ENCODE measurements around the gene NFYC.

Gene NFYC

GRCh38 chr1:40798366-40799281 is 107.1 kb downstream of the NFYC start:
- DNase-seq = no peak

GRCh38 chr1:40799351-40799867 is 107.9 kb downstream of the NFYC start:
- peak; percentile 65 for DNase-seq

- DNase-seq = no peak
Observed at GRCh38 chr1:40801742-40802077, 110.2 kb downstream of the NFYC start.

GRCh38 chr1:40802078-40802741 is 110.7 kb downstream of the NFYC start:
- DNase-seq = peak; percentile 89

GRCh38 chr1:40802742-40803113 is 111.2 kb downstream of the NFYC start:
- no peak for DNase-seq

- no peak for DNase-seq
Observed at GRCh38 chr1:40803447-40803846, 111.9 kb downstream of the NFYC start.

- no peak for DNase-seq
Observed at GRCh38 chr1:40803902-40804301, 112.4 kb downstream of the NFYC start.

- DNase-seq = no peak
Observed at GRCh38 chr1:40806240-40806639, 114.7 kb downstream of the NFYC start.

GRCh38 chr1:40806731-40807695 is 115.5 kb downstream of the NFYC start:
- peak; percentile 80 for DNase-seq

- DNase-seq = no peak
Observed at GRCh38 chr1:40808002-40808401, 116.5 kb downstream of the NFYC start.

GRCh38 chr1:40808444-40808843 is 116.9 kb downstream of the NFYC start:
- no peak for DNase-seq

GRCh38 chr1:40808909-40809308 is 117.4 kb downstream of the NFYC start:
- no peak for DNase-seq

- no peak for DNase-seq
Observed at GRCh38 chr1:40810927-40811326, 119.4 kb downstream of the NFYC start.

GRCh38 chr1:40815420-40815819 is 123.9 kb downstream of the NFYC start:
- DNase-seq = no peak

GRCh38 chr1:40817791-40818263 is 126.3 kb downstream of the NFYC start:
- no peak for DNase-seq

- DNase-seq = peak; percentile 72
Observed at GRCh38 chr1:40818264-40818961, 126.9 kb downstream of the NFYC start.

GRCh38 chr1:40819101-40819500 is 127.6 kb downstream of the NFYC start:
- DNase-seq = no peak

GRCh38 chr1:40820251-40820797 is 128.8 kb downstream of the NFYC start:
- DNase-seq = no peak

All from left hindlimb (tissue), 1 donor.